Stimulated activated CD8-positive, alpha-beta memory T cell treated with anti-CD3 and anti-CD28 coated beads, Interleukin-12 subunit alpha, Interleukin-12 subunit beta, amount 100 ng/mL, for 4 hours (primary cell): ENCODE data around the gene DKK3.

Experiments used
- DNase-seq: peaks from one replicate; pipeline ENCODE4 v3.0.0-alpha.2; 2020; ENCODE audit warnings: low read depth

Gene DKK3

DNA sequence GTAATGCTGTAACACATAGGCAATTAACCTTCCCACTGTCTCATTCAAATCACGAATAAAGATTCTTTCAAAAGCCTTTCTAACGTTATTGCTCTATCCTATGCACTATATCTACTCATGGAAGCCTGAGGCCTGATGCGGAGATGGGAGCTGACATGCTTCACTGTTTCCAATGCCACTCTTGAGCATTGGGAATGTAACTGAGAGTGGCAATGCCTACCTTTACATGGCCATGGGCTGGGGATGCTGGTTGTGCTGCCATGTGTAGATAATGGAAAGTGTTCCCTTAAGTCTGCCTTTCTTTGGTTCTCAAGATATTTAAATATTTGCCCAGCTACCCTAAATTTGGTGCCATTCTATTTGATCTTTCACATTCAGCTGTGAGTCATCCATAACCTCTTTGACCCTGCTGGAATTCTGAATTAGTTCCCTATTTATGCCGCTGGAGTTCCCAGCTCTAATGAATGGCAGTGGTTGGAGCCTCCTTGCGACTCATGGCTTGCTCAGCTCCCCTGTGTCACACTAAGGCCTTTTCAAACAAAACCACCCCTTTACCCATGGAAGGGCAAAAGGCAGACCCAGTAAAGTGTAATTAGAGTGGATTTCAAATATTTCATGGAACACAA lies 21.4 kb upstream of the DKK3 start:
- no peak for DNase-seq

GRCh38 chr11:12029119-12029518 lies 20.7 kb upstream of the DKK3 start:
- no peak for DNase-seq

- DNase-seq = no peak
Measured at GRCh38 chr11:12028303-12028702, 19.9 kb upstream of the DKK3 start.

GRCh38 chr11:12026331-12027211 lies 18.1 kb upstream of the DKK3 start:
- no peak for DNase-seq

DNA sequence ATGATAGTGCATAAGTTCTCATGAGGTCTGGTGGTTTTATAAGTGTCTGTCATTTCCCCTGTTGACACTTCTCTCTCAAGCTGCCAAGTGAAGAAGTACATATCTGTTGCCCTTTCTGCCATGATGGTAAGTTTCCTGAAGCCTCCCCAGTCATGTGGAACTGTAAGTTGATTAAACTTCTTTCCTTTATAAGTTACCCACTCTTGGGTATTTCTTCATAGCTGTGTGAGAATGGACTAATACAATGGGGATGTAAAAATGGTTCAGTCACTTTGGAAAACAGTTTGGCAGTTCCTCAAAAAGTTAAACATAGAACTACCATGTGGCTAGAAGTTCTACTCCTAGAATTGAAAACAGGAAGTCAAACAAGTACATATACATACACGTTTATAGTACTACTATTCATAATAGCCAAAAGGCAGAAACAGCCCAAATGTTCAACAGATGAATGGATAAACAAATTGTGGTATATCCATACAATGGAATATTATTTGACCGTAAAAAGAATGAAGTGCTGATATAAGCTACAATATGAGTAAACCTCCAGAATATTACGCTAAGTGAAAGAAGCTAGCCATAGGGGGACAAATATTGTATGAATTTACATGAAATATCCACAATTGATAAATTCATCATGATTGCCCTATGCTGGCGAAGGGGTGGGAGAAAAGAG lies 16.0 kb upstream of the DKK3 start:
- no peak for DNase-seq

DNA sequence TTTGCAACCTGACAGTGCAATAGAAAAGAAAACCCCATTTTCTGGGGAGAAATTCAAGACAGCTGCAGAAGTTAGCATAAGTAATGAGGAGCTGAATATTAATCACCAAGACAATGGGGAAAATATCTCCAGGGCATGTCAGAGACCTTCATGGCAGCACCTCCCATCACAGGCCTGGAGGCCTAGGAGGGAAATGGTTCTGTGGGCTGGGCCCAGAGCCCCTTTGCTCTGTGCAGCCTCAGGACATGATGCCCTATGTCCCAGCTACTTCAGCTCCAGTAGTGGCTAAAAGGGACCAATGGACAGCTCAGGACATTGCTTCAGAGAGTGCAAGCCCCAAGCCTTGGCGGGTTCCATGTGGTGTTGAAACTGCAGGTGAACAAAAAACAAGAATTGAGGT lies 14.6 kb upstream of the DKK3 start:
- DNase-seq = no peak

DNA sequence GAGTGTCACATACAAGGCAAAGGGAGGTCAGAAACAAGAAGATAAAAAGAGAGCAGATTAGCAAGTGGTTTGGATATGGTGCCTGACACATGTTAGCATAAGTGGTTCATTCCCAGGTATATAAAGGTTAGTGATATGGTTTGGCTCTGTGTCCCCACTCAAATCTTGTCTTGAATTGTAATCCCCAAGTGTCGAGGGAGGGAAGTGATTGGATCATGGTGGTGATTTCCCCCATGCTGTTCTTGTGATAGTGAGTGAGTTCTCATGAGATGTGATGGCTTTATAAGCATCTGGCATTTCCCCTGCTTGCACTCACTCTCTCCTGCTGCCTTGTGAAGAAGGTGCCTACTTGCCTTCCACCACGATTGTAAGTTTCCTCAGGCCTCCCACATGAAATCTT lies 12.1 kb upstream of the DKK3 start:
- no peak for DNase-seq

DNA sequence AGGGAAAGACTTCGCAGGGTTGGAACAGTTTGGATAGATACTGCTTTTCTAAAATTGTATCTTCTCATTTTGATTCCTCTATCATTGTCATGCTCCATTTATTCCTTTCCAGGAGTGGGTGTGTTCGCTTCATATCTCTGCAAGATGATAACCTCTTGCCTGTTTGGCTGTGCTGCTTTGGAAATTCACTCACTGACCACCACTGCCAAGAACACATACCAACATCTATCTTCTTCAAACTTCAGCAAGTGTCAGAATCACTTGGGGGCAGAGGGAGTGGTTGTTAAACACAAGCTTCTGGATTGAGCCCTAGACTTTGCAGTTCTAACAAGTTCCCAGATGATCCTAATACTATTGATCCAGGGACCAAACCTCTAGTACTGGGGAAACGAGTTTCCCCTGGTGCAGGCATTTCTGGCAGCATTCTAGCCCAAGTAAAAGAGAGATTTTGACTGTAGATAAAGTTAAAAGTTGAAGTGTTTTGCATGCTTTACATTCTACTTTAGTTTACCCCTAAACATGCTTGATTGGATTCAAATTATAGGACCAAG lies 11.5 kb upstream of the DKK3 start:
- no peak for DNase-seq

DNA sequence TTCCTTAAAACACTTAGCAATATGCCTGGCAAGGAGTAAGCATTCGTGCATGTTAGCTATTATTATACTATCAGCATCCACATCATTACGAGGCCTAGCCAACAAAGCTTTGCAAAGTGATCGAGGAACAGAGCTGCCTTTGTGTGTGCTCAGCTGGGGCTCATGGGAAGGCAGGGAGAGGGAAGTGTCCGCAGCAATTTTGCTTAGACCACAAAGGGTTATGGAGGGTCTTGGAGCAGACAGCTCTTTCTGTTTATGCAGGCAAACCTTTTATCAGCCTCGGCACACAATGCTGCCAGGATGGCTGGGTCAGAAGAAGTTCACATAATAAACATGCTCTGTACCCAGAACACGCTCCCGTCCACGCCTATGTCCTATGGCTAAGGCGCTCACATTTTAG lies 10.9 kb upstream of the DKK3 start:
- no peak for DNase-seq

DNA sequence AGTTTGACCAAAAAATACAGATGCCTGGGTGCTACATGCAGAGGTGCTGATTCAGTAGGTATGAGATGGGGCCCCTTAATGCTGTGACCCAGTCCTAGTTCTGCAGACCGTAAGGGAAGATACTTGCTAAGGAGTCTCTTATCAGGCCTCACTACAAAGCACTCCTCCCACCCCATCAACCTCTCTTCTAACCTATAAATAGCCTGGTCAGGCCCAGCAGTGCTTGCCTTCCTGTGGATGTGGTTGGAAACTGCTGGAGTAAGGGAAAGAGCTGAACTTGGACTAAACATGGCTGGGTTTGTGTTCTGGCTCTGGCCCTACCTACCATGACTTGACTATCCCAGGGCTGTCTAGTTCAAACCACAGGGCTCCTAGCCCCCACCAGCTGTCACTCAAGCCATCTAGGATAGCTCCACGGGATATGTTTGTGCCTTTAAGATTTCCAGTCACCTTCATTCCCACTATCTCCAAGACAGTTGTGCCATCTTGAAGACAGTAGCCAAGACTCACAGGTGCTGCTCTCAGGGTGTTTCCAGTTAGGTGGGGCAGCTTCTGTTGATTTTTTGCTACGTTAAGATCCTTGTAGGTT lies 9.5 kb upstream of the DKK3 start:
- DNase-seq = no peak

DNA sequence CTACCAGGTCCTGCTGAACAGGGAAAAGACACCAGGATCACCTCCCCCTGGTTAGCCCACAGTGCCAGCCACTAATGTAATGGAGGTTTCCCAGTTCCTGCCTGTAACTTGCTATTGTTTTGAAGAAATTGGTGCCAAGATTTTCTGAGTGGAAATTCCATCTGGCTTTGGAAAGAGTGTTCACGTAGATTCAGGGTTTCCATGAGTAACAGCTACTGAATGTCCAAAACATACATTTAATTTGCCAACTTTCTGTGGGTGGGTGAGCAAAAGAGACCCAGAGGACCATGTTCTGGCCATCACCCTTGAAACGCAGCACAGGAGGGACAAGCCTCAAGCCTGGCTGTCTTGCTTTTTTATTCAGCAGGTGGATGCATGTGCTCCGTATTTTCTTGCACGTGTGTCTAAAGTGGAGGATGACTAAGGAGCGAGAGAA lies 8.8 kb upstream of the DKK3 start:
- DNase-seq = no peak

DNA sequence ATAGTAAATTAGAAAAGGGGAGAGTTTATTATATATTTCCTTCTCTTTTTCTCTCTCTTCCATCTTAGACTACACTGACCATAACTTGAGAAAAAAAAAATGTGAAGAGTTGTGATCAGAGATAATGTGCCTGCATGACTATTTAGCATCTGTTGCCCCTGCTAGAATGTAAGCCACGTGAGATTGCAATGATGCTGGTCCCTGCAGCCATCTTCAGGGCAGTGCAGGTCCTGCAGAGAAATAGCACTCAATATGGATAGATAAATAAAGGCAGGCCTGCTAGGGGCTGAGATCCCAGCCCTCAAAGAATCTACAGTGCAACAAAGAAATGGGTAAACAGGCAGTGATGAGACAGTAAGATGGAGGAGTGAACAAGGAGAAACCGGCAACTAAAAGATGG lies 7.8 kb upstream of the DKK3 start:
- no peak for DNase-seq

DNA sequence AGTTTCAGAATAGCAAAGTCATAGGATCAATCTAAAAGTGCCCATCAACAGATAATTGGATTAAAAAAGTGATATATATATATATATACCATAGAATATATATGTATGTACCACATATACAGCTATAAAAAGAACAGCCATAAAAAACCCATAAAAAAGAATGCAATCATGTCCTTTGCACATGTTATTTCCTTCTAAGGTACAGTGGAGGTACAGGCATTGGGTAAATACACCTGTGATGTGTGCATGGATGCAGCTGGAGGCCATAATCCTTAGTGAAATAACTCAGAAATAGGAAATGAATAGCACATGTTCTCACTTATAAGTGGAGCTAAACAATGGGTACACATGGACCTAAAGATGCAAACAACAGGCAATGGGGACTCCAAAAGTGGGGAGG lies 7.1 kb upstream of the DKK3 start:
- DNase-seq = no peak

GRCh38 chr11:12013781-12014180 lies 5.4 kb upstream of the DKK3 start:
- DNase-seq = no peak

DNA sequence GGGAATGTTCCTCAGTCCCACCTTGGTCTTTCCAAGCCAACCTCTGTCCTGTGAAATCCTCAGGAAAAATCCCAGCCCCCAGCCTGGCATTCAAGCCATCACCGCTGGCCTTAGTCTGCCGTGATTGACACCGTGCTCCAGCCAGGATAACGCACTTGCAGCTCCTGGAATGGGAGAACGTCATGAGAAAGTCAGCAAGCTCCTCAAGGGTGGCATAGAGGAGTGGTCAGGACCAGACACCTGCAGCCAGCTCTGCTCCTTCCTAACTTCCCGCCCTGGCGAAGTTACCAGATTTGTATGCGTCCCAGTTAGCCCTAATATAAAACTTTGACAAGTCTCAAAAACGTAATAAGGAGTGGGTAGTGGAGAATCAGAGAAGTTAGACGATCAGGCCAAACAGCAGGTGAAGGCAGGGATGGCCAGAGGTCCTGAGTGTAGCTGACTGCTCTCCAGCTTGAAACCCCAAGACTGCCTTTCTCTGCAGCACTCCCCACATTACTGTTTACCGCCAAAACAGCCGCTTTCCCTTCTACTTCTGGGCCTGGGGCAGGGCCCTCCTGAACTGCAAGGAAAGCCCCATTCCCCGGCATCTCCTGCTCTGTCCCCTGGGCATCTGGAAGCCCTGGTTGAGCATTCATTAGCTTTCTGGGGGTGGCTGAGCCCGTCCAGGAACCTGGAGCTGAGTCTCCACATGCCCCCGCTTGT lies 1.3 kb upstream of the DKK3 start:
- no peak for DNase-seq

DNA sequence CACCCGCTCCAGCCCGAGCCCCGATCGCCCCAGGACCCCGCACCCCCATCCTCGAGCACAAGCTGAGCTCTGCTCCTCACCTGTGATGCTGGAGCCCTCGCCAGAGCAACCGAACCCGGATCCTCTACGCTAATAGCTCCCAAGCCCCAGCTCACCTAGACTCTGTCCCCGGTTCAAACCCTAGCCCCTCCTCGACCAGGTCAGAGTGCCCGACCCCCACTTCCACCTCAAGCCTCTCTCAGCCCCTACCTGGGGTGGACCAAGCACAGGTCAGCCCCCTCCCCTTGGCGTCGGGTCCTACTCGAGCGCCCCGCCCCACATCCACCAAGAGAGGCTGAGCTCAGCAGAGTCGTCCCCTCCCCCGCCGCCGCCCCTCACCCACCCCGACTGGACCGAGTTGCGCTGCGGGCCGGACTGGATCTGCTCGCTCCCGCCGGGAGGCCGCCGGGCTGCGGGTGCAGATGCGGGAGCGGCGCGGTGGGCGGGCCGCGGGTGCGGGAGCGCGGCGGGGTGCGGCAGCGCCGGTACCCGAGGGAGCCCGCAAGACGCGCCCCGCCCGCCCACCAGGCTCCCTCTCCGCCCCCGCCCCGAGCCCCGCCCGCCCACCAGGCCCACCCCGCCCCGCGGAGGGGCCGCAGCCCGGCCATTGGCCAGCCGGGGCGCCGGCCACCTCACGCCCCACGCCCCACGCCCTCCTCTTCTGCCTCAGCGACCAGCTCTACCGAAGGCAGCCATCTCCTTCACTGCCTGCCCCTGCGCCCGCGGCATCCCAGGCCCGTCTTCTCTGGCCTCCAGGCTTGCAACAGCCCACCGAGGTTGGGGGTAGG lies 577 bp upstream of the DKK3 start:
- no peak for DNase-seq

DNA sequence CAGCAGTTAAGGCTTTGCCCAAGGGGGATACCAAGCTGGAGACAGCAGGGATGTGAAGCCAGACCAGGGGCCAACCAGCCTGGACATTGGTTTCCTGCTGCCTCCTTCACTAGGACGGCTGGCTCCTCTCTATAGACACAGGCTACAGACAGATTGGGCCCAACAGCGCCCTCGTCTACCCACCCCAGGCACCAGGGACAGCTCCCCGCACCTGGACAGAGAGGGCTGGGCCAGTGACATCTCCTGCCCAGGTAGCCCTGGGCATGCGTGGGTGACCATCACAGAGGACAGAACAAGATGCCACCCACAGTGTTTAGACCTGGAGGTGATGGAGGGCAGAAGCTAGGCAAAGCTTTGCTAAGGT lies 1.2 kb downstream of the DKK3 start:
- DNase-seq = no peak

DNA sequence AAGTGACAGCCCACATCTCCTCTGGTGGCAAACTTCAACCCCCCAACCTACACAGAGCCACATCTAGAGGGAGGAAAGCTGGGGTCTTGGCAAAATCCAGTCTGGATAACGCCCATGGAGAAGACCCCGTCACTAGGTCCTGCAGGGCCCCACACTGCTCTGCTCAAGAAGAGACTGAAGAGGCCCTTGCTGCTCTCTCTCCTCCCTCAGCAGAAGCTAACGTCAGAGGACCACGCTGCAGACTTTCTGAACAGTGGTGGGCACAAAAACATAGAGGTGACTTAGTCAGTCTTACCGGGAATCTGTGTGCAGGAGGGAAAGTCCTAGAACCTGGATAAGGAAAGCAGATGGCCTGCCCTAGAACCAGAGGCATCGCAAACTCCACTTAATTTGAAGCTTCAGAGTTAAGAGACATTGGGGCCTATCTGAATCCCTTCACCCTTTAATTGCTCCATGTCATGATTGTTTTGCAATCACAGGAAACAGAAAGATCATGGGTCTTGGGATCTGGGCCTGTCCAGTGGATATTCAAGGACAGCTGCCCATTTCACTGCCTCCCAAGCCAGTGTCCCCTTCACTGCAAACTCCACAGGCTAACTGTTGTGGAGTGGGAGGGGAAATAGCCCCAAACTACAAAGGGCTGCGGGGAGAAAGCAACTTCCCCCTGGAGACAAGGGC lies 1.7 kb downstream of the DKK3 start:
- DNase-seq = no peak

GRCh38 chr11:12005476-12005875 lies 3.0 kb downstream of the DKK3 start:
- no peak for DNase-seq

GRCh38 chr11:12005061-12005460 lies 3.4 kb downstream of the DKK3 start:
- no peak for DNase-seq
